IPS-15b (cell line): Measurements from ENCODE around the gene ATXN1.

Experiments used
- H3K27me3 ChIP-seq: one replicate; pipeline ENCODE4 v1.6.1; 2013; ENCODE audit warnings: low read length; ENCODE audit not compliant: control insufficient read depth, insufficient read depth
- H3K36me3 ChIP-seq: one replicate; pipeline ENCODE4 v1.6.1; 2013; ENCODE audit warnings: low read length; ENCODE audit not compliant: control insufficient read depth, insufficient read depth
- H3K4me1 ChIP-seq: one replicate; pipeline ENCODE4 v1.6.1; 2013; ENCODE audit warnings: mild to moderate bottlenecking, low read length; ENCODE audit not compliant: control insufficient read depth, insufficient read depth
- H3K4me3 ChIP-seq: one replicate; pipeline ENCODE4 v1.5.1; 2013; ENCODE audit warnings: low read depth, low read length
- H3K9ac ChIP-seq: one replicate; pipeline ENCODE4 v1.6.1; 2013; ENCODE audit warnings: low read depth, mild to moderate bottlenecking, low read length
- H3K9me3 ChIP-seq: one replicate; pipeline ENCODE4 v1.6.1; 2013; ENCODE audit warnings: mild to moderate bottlenecking, low read length; ENCODE audit not compliant: control insufficient read depth, insufficient read depth

The ATXN1 gene

GRCh38 chr6:16496210-16496609 is 265.1 kb downstream of the ATXN1 start:
- H3K4me1 ChIP-seq: peaks cover 21% of the 10 kb centered on the region
- H3K27me3 ChIP-seq: no peaks in the 10 kb centered on the region
- H3K9me3 ChIP-seq: no peaks in the 10 kb centered on the region
- H3K36me3 ChIP-seq: no peaks in the 10 kb centered on the region
- no peak overlapping the region for H3K4me3 ChIP-seq
- H3K9ac ChIP-seq: no peak overlapping the region

DNA sequence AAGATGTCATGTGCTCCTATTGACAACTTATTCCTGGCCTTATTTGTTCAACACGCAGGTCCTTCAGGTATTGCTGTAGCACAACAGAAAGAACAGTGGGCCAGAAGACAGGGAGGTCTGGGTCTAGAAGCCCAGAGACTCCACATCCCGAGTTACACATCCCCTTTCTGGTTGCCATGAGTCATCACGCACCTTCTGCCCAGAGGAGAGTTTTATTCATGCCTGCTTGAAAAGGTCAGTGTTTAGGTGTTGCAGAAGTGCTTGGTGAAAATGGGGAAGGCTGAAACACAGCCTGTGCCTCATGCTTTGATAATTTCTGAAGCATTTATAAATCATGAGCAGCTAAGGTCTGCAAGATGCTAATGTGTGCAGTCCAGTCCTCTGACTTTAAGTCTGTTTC is 266.5 kb downstream of the ATXN1 start:
- no peaks in the 10 kb centered on the region for H3K9me3 ChIP-seq
- H3K27me3 ChIP-seq: no peaks in the 10 kb centered on the region
- no peak overlapping the region for H3K4me3 ChIP-seq
- H3K9ac ChIP-seq: no peak overlapping the region
- peaks cover 21% of the 10 kb centered on the region for H3K4me1 ChIP-seq
- H3K36me3 ChIP-seq: no peaks in the 10 kb centered on the region

DNA sequence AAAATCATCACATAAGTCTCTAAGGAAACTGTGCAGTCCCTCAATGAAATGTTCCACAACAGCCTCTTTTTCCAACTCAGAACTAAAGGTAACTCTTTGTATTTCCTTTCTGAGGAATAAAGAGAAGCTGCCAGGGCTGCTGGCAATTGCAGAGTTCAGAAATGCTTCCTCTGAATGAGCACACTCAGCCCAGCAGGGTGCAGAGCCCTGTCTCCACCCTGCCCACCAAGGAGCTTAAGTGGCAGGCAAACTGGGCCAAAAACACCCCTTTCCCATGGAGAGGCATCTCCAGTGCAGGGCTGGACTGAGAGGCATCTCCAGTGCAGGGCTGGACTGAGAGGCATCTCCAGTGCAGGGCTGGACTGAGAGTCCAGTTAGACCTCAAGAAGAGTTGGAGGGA is 267.5 kb downstream of the ATXN1 start:
- H3K36me3 ChIP-seq: no peaks in the 10 kb centered on the region
- no peak overlapping the region for H3K9ac ChIP-seq
- peaks cover 21% of the 10 kb centered on the region for H3K4me1 ChIP-seq
- no peak overlapping the region for H3K4me3 ChIP-seq
- no peaks in the 10 kb centered on the region for H3K9me3 ChIP-seq
- H3K27me3 ChIP-seq: no peaks in the 10 kb centered on the region

DNA sequence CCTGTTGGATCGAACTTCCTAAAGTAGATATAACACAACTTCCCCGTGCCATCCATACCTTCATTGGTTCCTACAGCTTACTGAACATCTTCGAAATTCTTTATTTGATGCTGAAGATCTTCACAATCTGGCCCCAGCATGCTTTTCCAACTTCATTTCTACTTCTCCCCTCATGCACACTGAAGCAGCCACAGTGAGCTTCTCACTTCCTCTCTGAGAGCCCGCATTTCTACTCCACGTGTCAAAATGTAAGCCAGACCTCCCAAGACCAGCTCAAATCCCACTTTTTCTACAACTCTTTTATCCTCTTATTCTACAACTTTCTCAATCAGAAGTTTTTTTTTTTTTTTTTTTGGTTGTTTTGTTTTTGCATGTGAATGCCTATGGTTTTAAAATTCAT is 268.1 kb downstream of the ATXN1 start:
- Histone ChIP-seq H3K27me3 (no peaks in the 10 kb centered on the region), H3K36me3 (no peaks in the 10 kb centered on the region), H3K9me3 (no peaks in the 10 kb centered on the region), H3K4me1 (peaks cover 23% of the 10 kb centered on the region), H3K9ac (no peak overlapping the region), H3K4me3 (no peak overlapping the region)

DNA sequence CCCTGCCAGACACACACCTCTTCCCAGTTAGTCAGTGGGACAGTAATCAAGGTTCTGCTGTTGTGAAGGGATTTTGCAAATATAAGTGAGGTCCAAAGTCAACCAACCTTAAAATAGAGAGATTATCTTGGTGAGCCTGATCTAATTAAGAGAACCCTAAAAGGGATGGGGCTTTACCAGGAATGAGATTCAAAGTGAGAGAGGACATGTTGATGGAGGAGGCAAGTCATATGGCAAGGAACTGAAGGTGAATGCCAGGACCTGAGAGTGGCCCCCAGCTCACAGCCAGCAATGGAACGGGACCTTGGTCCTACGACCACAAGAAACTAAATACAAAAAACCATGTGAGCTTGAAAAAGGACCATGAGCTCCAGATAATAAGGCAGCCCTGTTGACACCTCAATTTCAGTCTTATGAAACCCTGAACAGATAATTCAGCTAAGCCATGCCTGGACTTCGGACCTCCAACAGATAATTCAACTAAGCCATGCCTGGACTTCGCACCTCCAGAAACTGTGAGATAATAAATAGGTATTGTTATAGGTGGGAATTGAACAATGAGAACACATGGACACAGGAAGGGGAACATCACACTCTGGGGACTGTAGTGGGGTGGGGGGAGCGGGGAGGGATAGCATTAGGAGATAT is 269.5 kb downstream of the ATXN1 start:
- no peak overlapping the region for H3K9ac ChIP-seq
- no peak overlapping the region for H3K4me3 ChIP-seq
- H3K27me3 ChIP-seq: no peaks in the 10 kb centered on the region
- no peaks in the 10 kb centered on the region for H3K9me3 ChIP-seq
- peaks cover 15% of the 10 kb centered on the region for H3K4me1 ChIP-seq
- no peaks in the 10 kb centered on the region for H3K36me3 ChIP-seq

DNA sequence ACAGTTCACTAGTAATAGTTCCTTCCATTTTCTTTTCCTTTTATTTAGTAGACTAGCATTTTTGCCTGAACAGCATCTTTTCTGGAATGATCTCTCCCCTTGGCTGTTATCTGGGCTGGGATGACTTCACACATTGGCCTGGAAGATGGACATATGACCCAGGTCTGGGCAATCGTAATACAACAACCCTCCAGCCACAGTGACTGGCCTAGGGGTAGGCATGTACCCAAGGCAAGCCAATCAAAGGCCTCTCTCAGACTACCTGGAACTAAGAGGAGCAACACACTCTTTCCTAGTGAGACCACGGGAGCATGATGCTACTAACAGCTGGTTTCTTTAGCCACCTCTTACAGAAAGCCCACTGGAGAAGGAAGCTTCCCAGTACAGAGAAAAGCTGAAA is 270.6 kb downstream of the ATXN1 start:
- no peaks in the 10 kb centered on the region for H3K27me3 ChIP-seq
- peaks cover 8% of the 10 kb centered on the region for H3K4me1 ChIP-seq
- H3K4me3 ChIP-seq: no peak overlapping the region
- no peaks in the 10 kb centered on the region for H3K36me3 ChIP-seq
- no peaks in the 10 kb centered on the region for H3K9me3 ChIP-seq
- no peak overlapping the region for H3K9ac ChIP-seq

DNA sequence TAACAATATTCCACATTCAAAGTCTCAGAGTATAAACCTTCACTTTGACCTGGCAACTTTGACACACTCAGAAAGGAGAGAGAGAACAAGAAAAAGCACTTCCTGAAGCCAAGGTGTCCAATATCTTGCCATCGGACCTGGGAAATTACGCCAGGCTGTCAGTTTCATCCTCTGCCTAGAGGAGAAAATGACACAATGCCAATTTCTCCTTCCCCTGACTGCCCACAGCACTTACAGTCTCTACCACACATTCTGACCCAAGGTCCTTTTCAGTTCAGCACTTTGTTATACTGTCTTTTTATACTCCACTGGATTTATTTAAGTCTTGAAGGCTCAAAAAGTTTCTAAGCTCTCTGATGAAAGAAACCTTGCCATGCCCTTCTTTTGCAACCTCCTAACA is 272.4 kb downstream of the ATXN1 start:
- H3K9ac ChIP-seq: no peak overlapping the region
- no peak overlapping the region for H3K4me3 ChIP-seq
- H3K36me3 ChIP-seq: no peaks in the 10 kb centered on the region
- H3K9me3 ChIP-seq: no peaks in the 10 kb centered on the region
- no peaks in the 10 kb centered on the region for H3K27me3 ChIP-seq
- H3K4me1 ChIP-seq: peaks cover 6% of the 10 kb centered on the region

DNA sequence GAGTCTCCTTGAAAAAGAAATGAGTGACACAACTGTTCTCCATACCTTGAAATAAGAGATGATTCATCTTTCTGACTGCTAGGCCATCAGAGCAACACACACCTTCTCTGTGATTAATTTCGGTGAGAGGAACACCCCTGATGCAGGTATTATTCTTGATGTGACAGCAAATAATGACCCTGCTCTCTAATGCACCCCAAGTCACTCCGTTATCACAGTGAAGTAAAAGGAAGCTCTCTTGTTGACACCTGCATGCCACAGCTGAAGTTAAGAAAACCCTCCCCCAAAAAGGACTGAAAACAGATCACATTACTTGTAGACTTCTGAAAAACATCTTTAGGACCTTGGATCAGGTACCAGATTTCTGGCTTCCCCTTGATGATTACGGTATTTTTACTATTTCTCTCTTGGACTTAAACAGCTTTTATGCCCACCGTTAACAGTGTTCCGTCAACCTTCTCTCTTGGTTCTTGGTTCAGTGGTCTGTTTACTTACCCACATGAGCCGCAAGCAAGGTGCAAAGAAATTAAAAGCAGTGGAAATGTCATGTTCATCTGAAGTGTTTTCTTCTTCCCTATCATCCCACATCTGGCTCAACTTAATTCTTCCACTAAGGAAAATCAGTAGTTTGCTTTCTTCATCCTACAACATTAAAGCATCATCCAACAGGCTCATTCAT is 273.1 kb downstream of the ATXN1 start:
- H3K9ac ChIP-seq: no peak overlapping the region

GRCh38 chr6:16486661-16487060 is 274.6 kb downstream of the ATXN1 start:
- no peak overlapping the region for H3K9ac ChIP-seq
- peaks cover 13% of the 10 kb centered on the region for H3K4me1 ChIP-seq
- H3K27me3 ChIP-seq: no peaks in the 10 kb centered on the region
- no peaks in the 10 kb centered on the region for H3K9me3 ChIP-seq
- H3K4me3 ChIP-seq: no peak overlapping the region
- no peaks in the 10 kb centered on the region for H3K36me3 ChIP-seq

More for the DNA sequence above, 273.1 kb downstream of the ATXN1 start:
- Histone ChIP-seq H3K4me3 (no peak overlapping the region), H3K4me1 (peaks cover 12% of the 10 kb centered on the region), H3K9me3 (no peaks in the 10 kb centered on the region), H3K27me3 (no peaks in the 10 kb centered on the region), H3K36me3 (no peaks in the 10 kb centered on the region)

DNA sequence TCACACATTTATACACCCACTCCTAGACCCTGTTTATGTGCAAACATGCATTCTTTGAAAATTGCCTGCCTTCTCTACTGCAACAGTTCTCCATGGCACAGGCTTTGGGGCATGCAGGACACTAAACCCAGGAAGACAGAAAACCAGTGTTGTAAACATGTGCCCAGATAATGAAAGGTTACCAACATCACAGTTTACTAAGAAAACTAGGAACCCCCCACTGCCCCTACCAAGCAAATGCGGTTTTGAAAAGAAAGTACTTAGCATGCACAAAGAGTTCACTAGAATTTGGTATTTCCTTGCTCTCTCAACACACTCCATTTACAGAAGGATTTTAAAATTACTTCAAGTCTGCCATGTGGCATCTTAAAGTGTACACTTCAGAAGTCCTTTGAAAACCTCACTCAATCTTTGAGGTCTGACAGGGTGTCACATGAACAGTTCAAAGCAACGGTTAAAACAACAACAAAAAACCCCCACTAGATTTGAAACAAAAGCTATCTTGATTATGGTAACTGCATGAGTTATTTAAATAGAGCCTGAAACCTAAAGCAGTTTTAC is 277.9 kb downstream of the ATXN1 start:
- H3K36me3 ChIP-seq: no peaks in the 10 kb centered on the region
- no peaks in the 10 kb centered on the region for H3K9me3 ChIP-seq
- H3K4me1 ChIP-seq: peaks cover 13% of the 10 kb centered on the region
- no peak overlapping the region for H3K4me3 ChIP-seq
- H3K9ac ChIP-seq: no peak overlapping the region
- no peaks in the 10 kb centered on the region for H3K27me3 ChIP-seq

- Histone ChIP-seq H3K36me3 (no peaks in the 10 kb centered on the region), H3K4me1 (peaks cover 8% of the 10 kb centered on the region), H3K9me3 (no peaks in the 10 kb centered on the region), H3K9ac (no peak overlapping the region), H3K4me3 (no peak overlapping the region), H3K27me3 (no peaks in the 10 kb centered on the region)
Observed at GRCh38 chr6:16482702-16483314, 278.5 kb downstream of the ATXN1 start.
